ENCODE measurements around the gene ADIRF. TPM values are rescaled to one million over a fixed set of nuclear protein-coding genes. Genes with fewer than 3 reads are reported as not detected.
A peak's percentile ranks its signal among the peaks of the same experiment; 100 is the strongest.
"Not testable (repeated sequence)": the region's sequence is repeated elsewhere in the genome, so short reads cannot be mapped to it uniquely, and the experiment has no call there.

Gene ADIRF
- 100 to 1,000 TPM in 2 of 4 donors, 10 to 100 TPM in 2; 79.1 to 131 (median 104) TPM for total RNA-seq

GRCh38 chr10:86968271-86968993 lies at the start of gene ADIRF:
TSS of gene ADIRF (plus strand) at chr10:86968482. CDS start at chr10:86968545, 63 bp downstream.
- Histone ChIP-seq H3K27me3 (no peaks in the 10 kb centered on the region), H3K4me1 (peaks cover 88% of the 10 kb centered on the region), H3K36me3 (no peaks in the 10 kb centered on the region), H3K9me3 (no peaks in the 10 kb centered on the region), H3K4me3 (peak within 1 kb of the TSS; percentile 74), H3K27ac (peak within 1 kb of the TSS; percentile 99)
- DNase-seq (ENCODE audit: low spot score in 2 of 2) = peak; percentile 88
- 4% methylated on average over 43 of the region's 59 CpGs for WGBS
- TF ChIP-seq POLR2AphosphoS5 (IDR thresholded peaks at IDR 0.05) = peak; percentile 89 to 97 (median 91)
- no peak for TF ChIP-seq EP300 (IDR thresholded peaks at IDR 0.05)
- TF ChIP-seq POLR2A (IDR thresholded peaks at IDR 0.05) = peak in 1 of 2 donors; percentile 34
- TF ChIP-seq CTCF (IDR thresholded peaks at IDR 0.05) = no peak

GRCh38 chr10:86922553-86922961 lies 45.7 kb upstream of the ADIRF start:
- no peaks in the 10 kb centered on the region for H3K27me3 ChIP-seq

GRCh38 chr10:86929468-86930380 lies 38.6 kb upstream of the ADIRF start:
- TF ChIP-seq POLR2AphosphoS5 (IDR thresholded peaks at IDR 0.05) = no peak
- no peak for TF ChIP-seq EP300 (IDR thresholded peaks at IDR 0.05)
- no peak for TF ChIP-seq POLR2A (IDR thresholded peaks at IDR 0.05)
- no peak for TF ChIP-seq CTCF (IDR thresholded peaks at IDR 0.05)
- no peak overlapping the region for H3K4me3 ChIP-seq
- no peaks in the 10 kb centered on the region for H3K4me1 ChIP-seq
- peaks cover 12% of the 10 kb centered on the region for H3K36me3 ChIP-seq
- WGBS = 81% methylated on average over 15 of the region's 15 CpGs
- H3K27me3 ChIP-seq = no peaks in the 10 kb centered on the region
- no peak overlapping the region for H3K27ac ChIP-seq
- no peaks in the 10 kb centered on the region for H3K9me3 ChIP-seq
- no peak for DNase-seq (ENCODE audit: low spot score in 2 of 2)

More at GRCh38 chr10:86922553-86922961, 45.7 kb upstream of the ADIRF start:
- H3K36me3 ChIP-seq = peaks cover 38% of the 10 kb centered on the region
- no peaks in the 10 kb centered on the region for H3K9me3 ChIP-seq
- 65% methylated on average over 9 of the region's 9 CpGs for WGBS
- no peak overlapping the region for H3K4me3 ChIP-seq
- H3K27ac ChIP-seq = no peak overlapping the region
- no peak for TF ChIP-seq CTCF (IDR thresholded peaks at IDR 0.05)
- TF ChIP-seq POLR2A (IDR thresholded peaks at IDR 0.05) = no peak
- TF ChIP-seq EP300 (IDR thresholded peaks at IDR 0.05) = no peak
- no peak for TF ChIP-seq POLR2AphosphoS5 (IDR thresholded peaks at IDR 0.05)
- peaks cover 8% of the 10 kb centered on the region for H3K4me1 ChIP-seq
- no peak for DNase-seq (ENCODE audit: low spot score in 2 of 2)

- Histone ChIP-seq H3K27ac (no peak overlapping the region), H3K4me1 (no peaks in the 10 kb centered on the region), H3K4me3 (no peak overlapping the region), H3K36me3 (peaks cover 12% of the 10 kb centered on the region), H3K9me3 (no peaks in the 10 kb centered on the region), H3K27me3 (no peaks in the 10 kb centered on the region)
- 80% methylated on average over 1 of the region's 1 CpG for WGBS
- no peak for TF ChIP-seq POLR2A (IDR thresholded peaks at IDR 0.05)
- TF ChIP-seq CTCF (IDR thresholded peaks at IDR 0.05) = no peak
- TF ChIP-seq EP300 (IDR thresholded peaks at IDR 0.05) = no peak
- no peak for TF ChIP-seq POLR2AphosphoS5 (IDR thresholded peaks at IDR 0.05)
- DNase-seq (ENCODE audit: low spot score in 2 of 2) = no peak
These were observed 36.4 kb upstream of the ADIRF start for GRCh38 chr10:86931872-86932271.

- H3K4me1 ChIP-seq = no peaks in the 10 kb centered on the region
- no peak overlapping the region for H3K4me3 ChIP-seq
- no peak overlapping the region for H3K27ac ChIP-seq
- H3K27me3 ChIP-seq = no peaks in the 10 kb centered on the region
- 92% methylated on average over 2 of the region's 2 CpGs for WGBS
- H3K36me3 ChIP-seq = peaks cover 14% of the 10 kb centered on the region
- TF ChIP-seq CTCF (IDR thresholded peaks at IDR 0.05) (no peak), EP300 (IDR thresholded peaks at IDR 0.05) (no peak), POLR2A (IDR thresholded peaks at IDR 0.05) (no peak), POLR2AphosphoS5 (IDR thresholded peaks at IDR 0.05) (no peak)
- no peak for DNase-seq (ENCODE audit: low spot score in 2 of 2)
- H3K9me3 ChIP-seq = no peaks in the 10 kb centered on the region
These were observed 35.6 kb upstream of the ADIRF start for GRCh38 chr10:86932674-86933073.

GRCh38 chr10:86934162-86934711 lies 34.0 kb upstream of the ADIRF start:
- WGBS = 93% methylated on average over 4 of the region's 6 CpGs
- H3K4me1 ChIP-seq, H3K4me3 ChIP-seq, H3K27me3 ChIP-seq, H3K9me3 ChIP-seq, H3K27ac ChIP-seq: not testable (repeated sequence)
- H3K36me3 ChIP-seq = peaks cover 14% of the 10 kb centered on the region
- peak in 1 of 2 donors; percentile 70 for DNase-seq (ENCODE audit: low spot score in 2 of 2)
